ENCODE results near the gene SERPINE2.
"Not testable (repeated sequence)": the region's sequence is repeated elsewhere in the genome, so short reads cannot be mapped to it uniquely, and the experiment has no call there.

SERPINE2 gene

GRCh38 chr2:223971731-223972130 lies 67.4 kb downstream of the SERPINE2 start:
- no peak for DNase-seq

DNA sequence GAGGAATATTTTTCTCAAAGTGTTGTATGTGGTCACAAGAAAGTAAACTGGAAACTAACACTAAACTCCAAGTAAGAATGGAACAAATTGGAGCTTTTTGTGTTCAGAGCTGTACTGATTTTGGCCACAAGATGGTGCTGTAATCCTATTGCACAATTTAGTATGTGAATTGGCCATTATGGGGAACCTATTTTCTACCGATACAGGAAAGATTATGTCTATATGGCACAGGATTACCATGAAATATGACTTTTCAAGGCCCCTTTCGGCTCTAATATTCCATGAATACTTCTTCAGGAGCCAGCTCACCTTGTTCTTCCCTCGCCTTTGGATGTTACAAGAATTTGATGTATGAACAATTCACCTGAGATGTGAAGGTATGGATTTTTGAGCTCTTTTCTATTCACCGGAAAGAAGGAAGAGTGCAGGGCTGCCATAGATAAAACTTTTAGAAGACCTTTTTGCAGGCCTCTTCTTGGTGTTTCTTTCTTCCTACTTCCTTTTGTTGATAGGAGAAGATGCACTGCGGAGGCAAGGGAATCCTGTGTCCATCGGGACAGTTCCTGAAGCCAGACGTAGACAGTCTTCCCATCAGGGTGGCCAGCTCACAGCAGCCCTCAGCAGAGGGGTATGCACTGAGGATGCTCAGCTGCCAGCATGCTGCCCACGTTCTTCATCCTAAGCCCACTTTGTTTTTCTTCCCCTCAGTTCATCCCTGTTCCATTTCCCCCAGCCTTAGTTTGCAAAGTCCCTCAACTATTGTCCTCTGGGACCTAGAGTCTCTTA lies 68.5 kb downstream of the SERPINE2 start:
- no peak for DNase-seq

DNA sequence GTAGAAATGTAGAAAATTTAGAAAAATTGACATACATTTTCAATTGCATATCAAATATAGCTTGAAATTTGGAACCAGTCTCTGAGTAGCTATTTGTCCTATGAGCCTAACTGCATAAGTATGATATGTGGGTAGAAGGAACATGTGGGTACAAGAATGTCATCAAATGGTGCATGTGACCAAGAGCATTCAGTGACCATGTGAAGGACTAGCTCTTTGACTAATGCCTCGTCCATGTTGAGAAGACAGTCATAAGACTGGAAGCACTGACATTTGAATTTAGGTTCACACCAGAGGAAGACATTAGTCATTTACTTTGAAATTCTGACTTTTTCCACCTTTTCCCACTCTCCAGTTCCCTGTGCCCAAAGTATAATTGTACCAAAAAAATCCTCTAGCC lies 69.2 kb downstream of the SERPINE2 start:
- no peak for DNase-seq

- no peak for DNase-seq
Observed at GRCh38 chr2:223969315-223969714, 69.8 kb downstream of the SERPINE2 start.

DNA sequence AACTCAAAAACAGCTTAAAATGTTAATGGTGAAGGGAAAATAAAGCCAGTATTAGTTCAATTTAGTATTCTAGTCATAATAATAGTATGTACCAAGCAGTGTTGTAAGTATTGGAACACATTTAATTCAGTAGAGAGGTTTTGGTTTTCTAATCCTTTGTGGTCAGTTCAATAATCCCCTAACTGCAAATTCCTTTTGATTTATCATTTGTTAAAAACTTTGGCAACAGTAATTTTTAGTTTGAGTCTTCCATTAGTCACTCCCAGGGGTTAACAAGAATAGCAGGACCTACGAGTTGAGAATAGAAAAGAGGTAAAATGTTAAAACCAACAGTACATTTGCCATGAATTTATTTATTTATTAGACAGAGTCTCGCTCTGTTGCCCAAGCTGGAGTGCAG lies 71.1 kb downstream of the SERPINE2 start:
- no peak for DNase-seq

GRCh38 chr2:223959688-223960087 lies 79.4 kb downstream of the SERPINE2 start:
- no peak for DNase-seq

DNA sequence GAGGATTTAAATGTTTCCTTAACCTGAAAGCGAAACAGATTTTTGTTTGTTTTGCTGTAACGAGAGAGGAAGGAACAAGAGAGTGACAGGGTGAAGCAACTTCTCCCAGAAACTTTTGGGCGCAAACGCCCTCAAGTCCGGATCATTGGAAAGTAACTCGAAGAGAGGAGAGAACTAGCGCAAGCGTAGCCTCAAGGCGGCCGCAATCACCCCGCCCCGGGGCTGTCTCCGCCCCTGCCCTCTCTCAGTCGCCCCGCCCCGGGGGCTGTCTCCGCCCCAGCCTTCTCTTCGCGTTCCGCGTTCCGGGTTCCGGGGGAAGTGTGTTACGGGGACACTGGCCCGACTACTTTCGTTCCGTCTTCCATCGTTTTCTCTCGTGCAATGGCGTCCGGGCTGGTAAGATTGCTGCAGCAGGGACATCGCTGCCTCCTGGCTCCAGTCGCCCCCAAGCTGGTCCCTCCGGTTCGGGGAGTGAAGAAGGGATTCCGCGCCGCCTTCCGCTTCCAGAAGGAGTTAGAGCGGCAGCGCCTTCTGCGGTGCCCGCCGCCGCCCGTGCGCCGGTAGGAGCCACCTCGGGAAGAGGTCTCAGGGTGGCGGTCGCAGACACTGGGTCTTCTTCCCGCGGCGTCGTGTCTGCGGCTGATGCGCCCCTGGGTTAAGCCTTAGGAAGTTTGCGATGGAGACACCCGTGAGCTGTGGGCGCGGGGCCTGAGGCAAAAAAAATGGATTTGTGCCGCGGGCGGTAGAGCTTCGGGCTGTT lies 81.8 kb downstream of the SERPINE2 start, which contains the start of gene MRPL44:
MRPL44 (plus strand) TSS at position 372 of the 760 bp plus-strand sequence; CDS start at position 382, 10 bp downstream.
- DNase-seq, result peak; percentile 96

- no peak for DNase-seq
Observed at GRCh38 chr2:223956300-223956699, 82.8 kb downstream of the SERPINE2 start.

- DNase-seq, result no peak
Observed at GRCh38 chr2:223954401-223954800, 84.7 kb downstream of the SERPINE2 start.

DNA sequence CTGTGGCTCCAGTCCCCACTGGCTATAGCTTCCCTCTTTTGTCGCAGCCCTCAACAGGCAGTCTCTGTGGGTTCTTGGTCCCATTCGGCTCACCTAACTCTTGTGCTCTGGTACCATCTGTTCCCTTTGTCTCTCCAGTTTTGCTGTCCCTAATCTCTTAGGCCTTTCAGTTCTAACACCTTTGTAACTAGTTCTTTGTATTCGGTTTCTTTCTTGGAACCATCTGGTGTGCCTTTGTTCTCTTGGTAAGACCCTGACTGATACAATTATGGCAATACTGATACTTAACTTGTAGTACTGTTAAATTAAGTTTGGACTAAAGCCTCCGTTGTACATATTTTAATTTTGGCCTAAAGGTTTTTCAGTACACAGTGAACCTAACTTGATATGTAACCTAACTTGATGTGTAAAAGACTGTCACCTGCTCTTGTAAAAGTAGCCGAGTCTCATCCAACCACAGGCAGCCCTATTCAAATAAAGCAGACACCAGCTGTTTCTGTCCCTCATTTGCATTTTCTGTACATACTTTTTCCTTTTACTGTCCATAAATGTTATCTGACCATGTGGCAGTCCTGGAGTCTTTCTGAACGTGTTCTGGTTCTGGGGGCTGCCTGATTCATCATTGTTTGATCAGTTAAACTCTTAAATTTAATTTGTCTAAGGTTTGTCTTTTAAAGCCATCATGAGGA lies 86.7 kb downstream of the SERPINE2 start:
- no peak for DNase-seq

GRCh38 chr2:223950448-223951347 lies 88.4 kb downstream of the SERPINE2 start:
- DNase-seq, result no peak

DNA sequence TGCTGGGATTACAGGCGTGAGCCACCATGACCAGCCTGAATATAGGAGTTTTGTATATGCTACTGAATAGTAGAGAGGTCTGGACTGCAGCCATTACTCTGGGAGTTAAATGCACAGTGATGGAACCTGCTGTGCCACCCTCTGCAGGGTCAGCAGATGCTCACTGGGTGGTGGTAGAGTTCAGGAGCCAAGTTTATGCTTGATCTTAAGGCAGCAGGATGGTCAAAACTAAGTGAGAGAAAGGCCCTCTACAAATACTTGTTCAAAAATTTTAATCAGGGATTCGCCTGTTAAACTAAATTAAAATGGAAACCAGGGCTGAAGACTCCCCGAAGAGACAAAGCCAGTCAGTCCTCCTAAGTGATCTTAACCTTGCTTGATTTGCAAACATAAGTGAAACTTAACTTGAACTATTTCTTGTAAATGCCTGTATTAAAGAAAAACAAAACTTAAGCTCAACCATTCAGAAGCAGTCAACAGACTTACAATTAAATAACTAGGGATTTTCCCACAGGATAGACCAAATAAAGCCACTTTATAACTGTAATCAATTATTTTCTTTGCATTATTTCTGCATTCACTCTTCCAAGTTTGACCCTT lies 89.7 kb downstream of the SERPINE2 start:
- no peak for DNase-seq

GRCh38 chr2:223947711-223948205 lies 91.3 kb downstream of the SERPINE2 start:
- no peak for DNase-seq

DNA sequence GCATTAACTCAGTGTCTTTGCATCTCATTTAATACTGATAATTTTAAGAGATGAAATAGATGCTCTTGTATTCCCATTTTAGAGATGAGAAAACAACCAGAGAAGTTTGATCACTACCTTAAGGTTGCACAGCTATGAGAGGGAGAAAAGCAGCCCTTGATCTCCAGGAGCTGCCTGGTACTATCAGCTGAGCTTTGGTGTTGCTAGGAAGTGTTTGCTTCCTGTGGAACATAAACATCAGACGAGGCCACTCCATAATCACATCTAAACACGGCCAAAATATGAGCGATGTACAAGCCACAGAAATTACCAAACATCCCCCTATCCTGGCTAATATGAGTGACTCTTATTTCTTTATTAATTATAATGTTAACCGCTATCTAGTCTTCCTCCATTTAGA lies 93.3 kb downstream of the SERPINE2 start:
- DNase-seq, result no peak

- DNase-seq, result peak; percentile 93
Observed at GRCh38 chr2:223944703-223945531, 94.2 kb downstream of the SERPINE2 start, which contains the start of gene WDFY1. TSS of gene WDFY1 (minus strand) at chr2:223945335. CDS start at chr2:223945284, 51 bp downstream.

DNA sequence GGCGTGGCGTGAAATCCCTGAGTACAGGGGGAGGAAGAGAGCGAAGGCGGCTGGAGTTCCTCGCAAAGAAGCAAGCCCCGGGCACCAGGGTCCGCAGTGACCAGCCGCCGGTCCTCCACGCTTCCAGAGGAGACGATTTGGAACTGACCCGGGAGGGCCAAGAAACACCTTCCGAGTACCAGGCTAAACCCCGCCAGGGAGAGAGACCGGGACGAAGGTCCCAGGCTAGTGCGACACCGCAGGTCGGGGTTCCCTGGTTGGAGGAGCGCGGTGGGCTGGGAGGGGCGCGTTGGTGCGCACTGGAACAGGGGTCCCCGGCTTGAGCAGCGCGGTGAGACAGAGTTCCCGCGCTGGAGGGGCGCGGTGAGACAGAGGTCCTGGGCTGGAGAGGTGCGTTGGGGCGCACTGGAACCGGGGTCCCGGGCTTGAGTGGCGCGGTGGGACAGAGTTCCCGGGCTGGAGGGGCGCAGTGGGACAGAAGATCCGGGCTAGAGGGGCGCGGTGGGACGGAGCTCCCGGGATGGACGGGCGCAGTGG lies 94.9 kb downstream of the SERPINE2 start:
- DNase-seq, result peak; percentile 52

DNA sequence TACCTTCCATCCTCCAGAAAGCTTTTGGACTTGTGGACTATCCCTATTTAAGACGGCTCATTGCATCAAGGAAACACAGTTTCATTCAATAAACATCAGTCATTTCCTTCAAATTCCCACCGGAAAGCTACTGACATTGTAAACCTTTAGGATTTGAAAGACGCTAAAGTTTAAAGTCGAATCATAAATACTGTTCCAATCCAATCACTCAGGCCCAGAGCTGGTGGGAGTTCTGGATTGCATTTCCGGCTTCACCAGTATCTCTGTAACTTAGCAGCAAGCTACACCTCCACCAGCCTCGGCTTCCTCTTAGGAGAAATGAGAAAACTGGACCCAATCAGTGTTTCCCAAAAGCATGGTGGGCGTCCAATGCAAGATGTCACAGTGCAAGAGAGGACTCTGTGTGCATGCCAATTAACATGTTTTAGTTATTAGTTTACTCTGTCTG lies 95.5 kb downstream of the SERPINE2 start:
- DNase-seq, result no peak

GRCh38 chr2:223943135-223943534 lies 96.0 kb downstream of the SERPINE2 start:
- no peak for DNase-seq

DNA sequence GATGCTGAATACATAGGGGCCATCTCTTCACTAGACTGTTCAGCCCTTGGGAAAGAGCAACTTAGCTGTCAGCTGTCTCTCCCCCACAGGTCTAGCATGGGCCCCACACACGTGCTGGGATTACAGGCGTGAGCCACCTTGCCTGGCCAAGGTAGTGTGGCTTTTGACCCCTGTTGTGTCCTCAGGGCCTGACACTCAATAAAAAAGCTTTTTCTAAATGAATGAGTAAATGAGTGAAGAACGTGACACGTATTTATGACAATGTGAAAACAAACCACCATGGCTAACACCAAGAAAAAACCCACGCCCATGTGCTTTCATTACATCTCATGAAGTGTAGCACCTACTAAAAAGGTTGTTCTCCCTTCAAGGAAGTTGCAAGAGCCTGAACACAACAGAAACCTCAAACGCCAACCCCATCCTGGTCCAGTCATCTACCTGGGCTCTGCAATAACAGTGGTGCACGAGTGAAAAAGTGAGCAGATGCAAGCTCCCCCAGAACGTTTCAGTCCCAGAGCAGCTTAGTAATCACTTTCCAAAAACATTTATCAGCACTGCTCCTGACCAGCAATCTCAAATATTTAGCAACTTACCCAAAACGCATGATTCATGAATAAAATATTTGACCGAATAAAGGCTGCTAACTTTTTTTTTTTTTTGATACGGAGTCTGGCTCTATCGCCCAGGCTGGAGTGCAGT lies 97.4 kb downstream of the SERPINE2 start:
- no peak for DNase-seq

DNA sequence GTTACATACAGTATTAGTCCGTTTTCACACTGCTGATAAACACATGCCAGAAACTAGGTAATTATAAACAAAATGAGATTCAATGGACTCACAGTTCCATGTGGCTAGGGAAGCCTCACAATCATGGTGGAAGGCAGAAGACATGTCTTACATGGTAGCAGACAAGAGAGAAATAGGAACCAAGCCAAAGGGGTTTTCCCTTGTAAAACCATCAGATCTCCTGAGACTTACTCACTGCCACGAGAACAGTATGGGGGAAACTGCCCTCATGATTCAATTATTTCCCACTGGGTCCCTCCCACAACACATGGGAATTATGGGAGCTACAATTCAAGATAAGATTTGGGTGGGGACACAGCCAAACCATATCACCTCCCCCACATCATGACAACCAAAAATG lies 99.6 kb downstream of the SERPINE2 start:
- not testable (repeated sequence) for DNase-seq

Data from left hindlimb (tissue), 1 donor.